Measurements from ENCODE around the gene DBP. TPM values are rescaled to one million over a fixed set of nuclear protein-coding genes. Genes with fewer than 3 reads are reported as not detected.

DBP gene
- total and polyA plus RNA-seq, 2 experiments from 2014 or later: 3.7 to 5.9 TPM

GRCh38 chr19:48654299-48655059 lies 17.3 kb upstream of the DBP start:
- Histone ChIP-seq H3K27me3 (replicated peaks; ENCODE audit: insufficient read depth) (no peaks in the 10 kb centered on the region), H3K9ac (no peak overlapping the region), H3K9me3 (ENCODE audit: low read depth) (no peaks in the 10 kb centered on the region), H3K4me2 (ENCODE audit: unreplicated experiment) (no peak overlapping the region), H3K79me2 (ENCODE audit: insufficient read depth) (no peaks in the 10 kb centered on the region), H3F3A (ENCODE audit: insufficient read depth) (peaks cover 18% of the 10 kb centered on the region), H3K4me1 (ENCODE audit: insufficient read depth) (peaks cover 8% of the 10 kb centered on the region; the same call in 1 of the 2 replicates), H3K27ac (no peak overlapping the region), H3K9me2 (ENCODE audit: insufficient read depth) (no peaks in the 10 kb centered on the region), H3K4me3 (no peak overlapping the region), H4K20me1 (ENCODE audit: insufficient read depth) (no peaks in the 10 kb centered on the region), H2AFZ (no peak overlapping the region), H3K36me3 (ENCODE audit: low read depth) (no peaks in the 10 kb centered on the region)
- no peak for TF ChIP-seq EZH2phosphoT487 (IDR thresholded peaks at IDR 0.05; ENCODE audit: insufficient read depth, low read depth)
- WGBS, 2 experiments (ENCODE audit: low coverage in 1 of 2, low lambda C conversion rate in 2 of 2, missing lambda C conversion rate in 2 of 2): 33 to 35% methylated on average over 11 of the region's 11 CpGs
- in situ Hi-C loops (cut with MboI): no loop called here
- no peak for DNase-seq

- WGBS, 2 experiments (ENCODE audit: low coverage in 1 of 2, low lambda C conversion rate in 2 of 2, missing lambda C conversion rate in 2 of 2): 61 to 69% methylated on average over 5 of the region's 5 CpGs
- Histone ChIP-seq H3K9me3 (ENCODE audit: low read depth) (no peaks in the 10 kb centered on the region), H3K4me2 (ENCODE audit: unreplicated experiment) (no peak overlapping the region), H3F3A (ENCODE audit: insufficient read depth) (peaks cover 2% of the 10 kb centered on the region; the same call in 1 of the 2 replicates), H3K27me3 (replicated peaks; ENCODE audit: insufficient read depth) (no peaks in the 10 kb centered on the region), H3K27ac (no peak overlapping the region), H3K4me1 (ENCODE audit: insufficient read depth) (peaks cover 6% of the 10 kb centered on the region; the same call in 1 of the 2 replicates), H2AFZ (no peak overlapping the region), H4K20me1 (ENCODE audit: insufficient read depth) (no peaks in the 10 kb centered on the region), H3K79me2 (ENCODE audit: insufficient read depth) (no peaks in the 10 kb centered on the region), H3K9me2 (ENCODE audit: insufficient read depth) (no peaks in the 10 kb centered on the region), H3K9ac (no peak overlapping the region), H3K4me3 (no peak overlapping the region), H3K36me3 (ENCODE audit: low read depth) (no peaks in the 10 kb centered on the region)
- TF ChIP-seq EZH2phosphoT487 (IDR thresholded peaks at IDR 0.05; ENCODE audit: insufficient read depth, low read depth) (no peak), EZH2 (IDR thresholded peaks at IDR 0.05; ENCODE audit: insufficient read depth, poor library complexity, severe bottlenecking) (no peak)
- in situ Hi-C loops (cut with MboI): no loop called here
- DNase-seq: no peak
Measured at GRCh38 chr19:48651683-48652048, 14.5 kb upstream of the DBP start.

GRCh38 chr19:48650974-48651682 lies 13.9 kb upstream of the DBP start:
- H3K9me3 ChIP-seq (ENCODE audit: low read depth): no peaks in the 10 kb centered on the region
- H3K4me1 ChIP-seq (ENCODE audit: insufficient read depth): 0 out of 2 replicates have a peak, but pooled peaks cover 5% of the 10 kb centered on the region
- H3K9me2 ChIP-seq (ENCODE audit: insufficient read depth): no peaks in the 10 kb centered on the region
- no peak overlapping the region for H3K9ac ChIP-seq
- H3K36me3 ChIP-seq (ENCODE audit: low read depth): no peaks in the 10 kb centered on the region
- DNase-seq: no peak
- H3K27me3 ChIP-seq (replicated peaks; ENCODE audit: insufficient read depth): no peaks in the 10 kb centered on the region
- no peaks in the 10 kb centered on the region for H4K20me1 ChIP-seq (ENCODE audit: insufficient read depth)
- H3K4me3 ChIP-seq: no peak overlapping the region
- H2AFZ ChIP-seq: no peak overlapping the region
- 89 to 91% methylated on average over 12 of the region's 12 CpGs for WGBS, 2 experiments (ENCODE audit: low coverage in 1 of 2, low lambda C conversion rate in 2 of 2, missing lambda C conversion rate in 2 of 2)
- no peak overlapping the region for H3K4me2 ChIP-seq (ENCODE audit: unreplicated experiment)
- in situ Hi-C loops (cut with MboI): no loop called here
- no peak for TF ChIP-seq EZH2phosphoT487 (IDR thresholded peaks at IDR 0.05; ENCODE audit: insufficient read depth, low read depth)
- no peak for TF ChIP-seq EZH2 (IDR thresholded peaks at IDR 0.05; ENCODE audit: insufficient read depth, poor library complexity, severe bottlenecking)
- H3K27ac ChIP-seq: no peak overlapping the region
- H3K79me2 ChIP-seq (ENCODE audit: insufficient read depth): no peaks in the 10 kb centered on the region
- peaks cover under 1% of the 10 kb centered on the region; the same call in 1 of the 2 replicates for H3F3A ChIP-seq (ENCODE audit: insufficient read depth)

GRCh38 chr19:48648134-48648533 lies 11.0 kb upstream of the DBP start:
- in situ Hi-C loops (cut with MboI): no loop called here
- peaks cover 7% of the 10 kb centered on the region; the same call in 1 of the 2 replicates for H3F3A ChIP-seq (ENCODE audit: insufficient read depth)
- 0 out of 2 replicates have a peak, but pooled peaks cover 17% of the 10 kb centered on the region for H3K4me1 ChIP-seq (ENCODE audit: insufficient read depth)
- WGBS, 2 experiments (ENCODE audit: low coverage in 1 of 2, low lambda C conversion rate in 2 of 2, missing lambda C conversion rate in 2 of 2): 89 to 98% methylated on average over 2 of the region's 2 CpGs
- no peak overlapping the region for H3K4me3 ChIP-seq
- no peak overlapping the region for H3K4me2 ChIP-seq (ENCODE audit: unreplicated experiment)
- H3K27me3 ChIP-seq (replicated peaks; ENCODE audit: insufficient read depth): no peaks in the 10 kb centered on the region
- H3K36me3 ChIP-seq (ENCODE audit: low read depth): no peaks in the 10 kb centered on the region
- H4K20me1 ChIP-seq (ENCODE audit: insufficient read depth): no peaks in the 10 kb centered on the region
- H3K9ac ChIP-seq: no peak overlapping the region
- no peak overlapping the region for H2AFZ ChIP-seq
- no peaks in the 10 kb centered on the region for H3K79me2 ChIP-seq (ENCODE audit: insufficient read depth)
- no peaks in the 10 kb centered on the region for H3K9me3 ChIP-seq (ENCODE audit: low read depth)
- no peak overlapping the region for H3K27ac ChIP-seq
- TF ChIP-seq EZH2phosphoT487 (IDR thresholded peaks at IDR 0.05; ENCODE audit: insufficient read depth, low read depth) (no peak), EZH2 (IDR thresholded peaks at IDR 0.05; ENCODE audit: insufficient read depth, poor library complexity, severe bottlenecking) (no peak)
- no peaks in the 10 kb centered on the region for H3K9me2 ChIP-seq (ENCODE audit: insufficient read depth)
- no peak for DNase-seq

Data from GM23248 (cell line).